Keratinocyte (primary cell): ENCODE data around the gene F8A2. TPM values are rescaled to one million over a fixed set of nuclear protein-coding genes. Genes with fewer than 3 reads are reported as not detected.
"Not testable (repeated sequence)": the region's sequence is repeated elsewhere in the genome, so short reads cannot be mapped to it uniquely, and the experiment has no call there.

Source experiments
- DNase-seq: peaks from one replicate; pipeline ENCODE4 v3.0.0-alpha.2; 2011; ENCODE audit warnings: low read depth, missing footprints, low spot score
- FAIRE-seq: peaks from 2 replicates; lab custom pipeline; 2011; peaks lifted over from hg19 to GRCh38; lab: Jason Lieb, UNC
- H2AFZ ChIP-seq: 2 replicates; pipeline ENCODE4 v1.6.0; 2012; ENCODE audit warnings: low read length, control low read depth, inconsistent platforms; ENCODE audit not compliant: control insufficient read depth
- H3K27ac ChIP-seq: 2 replicates; pipeline ENCODE4 v1.5.1; 2011; ENCODE audit warnings: low read length; ENCODE audit not compliant: control insufficient read depth, insufficient read depth
- H3K27me3 ChIP-seq: 3 replicates; pipeline ENCODE4 v1.6.0; 2011; ENCODE audit warnings: low read length; ENCODE audit not compliant: control insufficient read depth, insufficient read depth; ENCODE audit errors: extremely low read depth
- H3K36me3 ChIP-seq, 2 experiments: 2 replicates in 1 of 2; 3 replicates in 1 of 2; pipeline ENCODE4 v1.5.1; 2011; ENCODE audit warnings: low read length in 2 of 2, mild to moderate bottlenecking in 1 of 2; ENCODE audit not compliant: control insufficient read depth in 2 of 2, insufficient read depth in 2 of 2; ENCODE audit errors: extremely low read depth in 1 of 2
- H3K4me1 ChIP-seq: 3 replicates; pipeline ENCODE4 v1.5.1; 2011; ENCODE audit warnings: low read length; ENCODE audit not compliant: control insufficient read depth, insufficient read depth; ENCODE audit errors: extremely low read depth
- H3K4me2 ChIP-seq: 3 replicates; pipeline ENCODE4 v1.6.0; 2011; ENCODE audit warnings: low read depth, low read length; ENCODE audit not compliant: control insufficient read depth, insufficient read depth; ENCODE audit errors: extremely low read depth
- H3K4me3 ChIP-seq, 3 experiments: fragments of 200-600 bp in 1 of 3; sonication (generic) in 1 of 3; 2 replicates in 2 of 3; 3 replicates in 1 of 3; pipeline ENCODE4 v1.5.1; 2011 to 2016; ENCODE audit warnings: low read length in 3 of 3, mild to moderate bottlenecking in 3 of 3, control low read depth in 2 of 3, inconsistent platforms in 1 of 3, low read depth in 1 of 3, mixed read lengths in 1 of 3, mixed run types in 1 of 3, moderate library complexity in 1 of 3; ENCODE audit not compliant: control insufficient read depth in 2 of 3, insufficient read depth in 2 of 3; ENCODE audit errors: extremely low read depth in 1 of 3
- H3K79me2 ChIP-seq: 2 replicates; pipeline ENCODE4 v1.6.0; 2012; ENCODE audit warnings: low read length; ENCODE audit not compliant: control insufficient read depth, insufficient read depth
- H3K9ac ChIP-seq: 3 replicates; pipeline ENCODE4 v1.6.0; 2011; ENCODE audit warnings: low read length; ENCODE audit not compliant: control insufficient read depth, insufficient read depth; ENCODE audit errors: extremely low read depth
- H3K9me1 ChIP-seq: 3 replicates; pipeline ENCODE4 v1.6.0; 2011; ENCODE audit warnings: low read length; ENCODE audit not compliant: control insufficient read depth, insufficient read depth; ENCODE audit errors: extremely low read depth
- H3K9me3 ChIP-seq: 2 replicates; pipeline ENCODE4 v1.5.1; 2012; ENCODE audit warnings: low read depth, low read length; ENCODE audit not compliant: control insufficient read depth
- H4K20me1 ChIP-seq: 3 replicates; pipeline ENCODE4 v1.6.0; 2011; ENCODE audit warnings: low read length; ENCODE audit not compliant: control insufficient read depth, insufficient read depth; ENCODE audit errors: extremely low read depth
- EZH2 ChIP-seq: IDR thresholded peaks from one replicate; pipeline ENCODE4 v1.6.1; 2012; ENCODE audit warnings: inconsistent platforms, mild to moderate bottlenecking, low read length, moderate library complexity
- dilution Hi-C: fragments of 300-500 bp; cut with MboI; formaldehyde crosslinking; loops from one replicate; pipeline ENCODE4 v1.7.0; 2020; ENCODE audit warnings: low sequenced_read_pairs; ENCODE audit not compliant: extremely low pct_ligation_motif_present
- polyA plus RNA-seq, 5 experiments: library from polyadenylated mRNA; depleted of rRNA in 3 of 5; stranded (reverse) in 3 of 5; stranded (forward) in 1 of 5; unstranded in 1 of 5; fragments of >200 nt; gene quantifications; 1 replicate in 1 of 5; 2 replicates in 3 of 5; 3 replicates in 1 of 5; pipeline versions ENCODE4 v1.2.1 to v1.2.3, GENCODE V29; 2011 to 2012; ENCODE audit warnings: missing spikeins in 2 of 5, low read depth in 1 of 5, low replicate concordance in 1 of 5
- TF ChIP-seq, protein P1 (sequence below), 3 experiments: IDR thresholded peaks in 1 of 3; conservative IDR thresholded peaks in 1 of 3; optimal IDR thresholded peaks in 1 of 3; 2 replicates in 2 of 3; 3 replicates in 1 of 3; pipeline versions ENCODE3 to v1.5.1; 2011; ENCODE audit warnings: low read length in 3 of 3, mild to moderate bottlenecking in 3 of 3, moderate library complexity in 2 of 3, control low read depth in 1 of 3, inconsistent platforms in 1 of 3; ENCODE audit not compliant: insufficient read depth in 2 of 3; ENCODE audit errors: extremely low read depth in 1 of 3

The F8A2 gene
- polyA plus RNA-seq, 1 donor (not counting 4 experiments of a cell fraction or from before 2014, with no cell fraction given): not detected

DNA sequence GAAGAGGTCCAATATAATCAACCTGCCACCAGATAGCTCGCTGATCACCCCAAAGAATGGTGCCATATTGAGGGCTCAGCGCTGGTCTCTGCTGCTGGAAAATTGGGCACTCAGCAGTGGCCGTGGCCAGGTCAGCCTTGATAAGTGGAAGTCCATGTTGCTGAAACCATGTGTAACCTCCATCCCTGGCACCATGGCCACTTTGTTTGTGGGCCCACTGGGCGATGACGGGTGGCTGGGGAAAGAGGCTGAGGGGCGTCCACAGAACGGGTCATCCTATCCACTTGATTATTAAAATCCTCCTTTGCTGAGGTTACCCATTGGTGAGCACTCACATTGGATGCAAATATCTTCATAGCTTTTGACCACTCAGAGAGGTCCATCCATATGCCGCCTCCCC is 7.7 kb downstream of the F8A2 start:
- Histone ChIP-seq H2AFZ (no peak overlapping the region), H3K9ac (no peak overlapping the region), H3K79me2 (no peaks in the 10 kb centered on the region), H3K36me3 (no peaks in the 10 kb centered on the region), H4K20me1 (no peaks in the 10 kb centered on the region), H3K4me2 (no peak overlapping the region), H3K27me3 (no peaks in the 10 kb centered on the region), H3K9me1 (no peaks in the 10 kb centered on the region), H3K4me1 (no peaks in the 10 kb centered on the region), H3K27ac (no peak overlapping the region), H3K4me3 (no peak overlapping the region), H3K9me3 (no peaks in the 10 kb centered on the region)
- TF ChIP-seq, protein P1, sequence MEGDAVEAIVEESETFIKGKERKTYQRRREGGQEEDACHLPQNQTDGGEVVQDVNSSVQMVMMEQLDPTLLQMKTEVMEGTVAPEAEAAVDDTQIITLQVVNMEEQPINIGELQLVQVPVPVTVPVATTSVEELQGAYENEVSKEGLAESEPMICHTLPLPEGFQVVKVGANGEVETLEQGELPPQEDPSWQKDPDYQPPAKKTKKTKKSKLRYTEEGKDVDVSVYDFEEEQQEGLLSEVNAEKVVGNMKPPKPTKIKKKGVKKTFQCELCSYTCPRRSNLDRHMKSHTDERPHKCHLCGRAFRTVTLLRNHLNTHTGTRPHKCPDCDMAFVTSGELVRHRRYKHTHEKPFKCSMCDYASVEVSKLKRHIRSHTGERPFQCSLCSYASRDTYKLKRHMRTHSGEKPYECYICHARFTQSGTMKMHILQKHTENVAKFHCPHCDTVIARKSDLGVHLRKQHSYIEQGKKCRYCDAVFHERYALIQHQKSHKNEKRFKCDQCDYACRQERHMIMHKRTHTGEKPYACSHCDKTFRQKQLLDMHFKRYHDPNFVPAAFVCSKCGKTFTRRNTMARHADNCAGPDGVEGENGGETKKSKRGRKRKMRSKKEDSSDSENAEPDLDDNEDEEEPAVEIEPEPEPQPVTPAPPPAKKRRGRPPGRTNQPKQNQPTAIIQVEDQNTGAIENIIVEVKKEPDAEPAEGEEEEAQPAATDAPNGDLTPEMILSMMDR (optimal IDR thresholded peaks at IDR 0.05 in 1 of 3, IDR thresholded peaks at IDR 0.05 in 1 of 3, conservative IDR thresholded peaks at IDR 0.05 in 1 of 3; ENCODE audit: extremely low read depth in 1 of 3, insufficient read depth in 2 of 3, low read length in 3 of 3): no peak
- no peak for TF ChIP-seq EZH2
- dilution Hi-C loops: no loop called here
- FAIRE-seq (no peak), DNase-seq (no peak)

DNA sequence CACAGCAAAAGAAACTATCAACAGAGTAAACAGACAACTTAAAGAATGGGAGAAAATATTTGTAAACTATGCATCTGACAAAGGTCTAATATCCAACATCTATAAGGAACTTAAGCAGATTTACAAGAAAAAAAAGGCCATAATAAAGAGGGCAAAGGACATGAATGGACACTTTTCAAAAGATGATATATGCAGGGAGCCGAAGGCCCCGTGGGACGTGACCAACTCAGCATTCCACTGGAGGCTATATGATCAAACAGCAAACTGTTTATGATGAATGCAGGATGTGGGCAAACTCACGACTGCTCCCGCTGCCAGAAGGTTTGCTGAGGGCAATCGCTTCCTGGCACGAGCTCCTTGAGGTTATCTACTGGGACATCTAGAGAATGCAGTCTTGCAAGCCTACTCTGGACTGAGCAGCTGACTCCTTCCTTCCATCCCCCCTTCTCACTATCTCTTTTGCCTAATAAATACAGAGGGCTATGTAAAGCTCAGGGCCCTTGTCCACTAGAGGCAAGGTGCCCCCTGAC is 12.9 kb downstream of the F8A2 start:
- H3K9ac ChIP-seq, H2AFZ ChIP-seq, H3K4me1 ChIP-seq, H3K27ac ChIP-seq, H3K79me2 ChIP-seq, H4K20me1 ChIP-seq, H3K9me3 ChIP-seq, FAIRE-seq, H3K4me3 ChIP-seq, H3K4me2 ChIP-seq, dilution Hi-C loops, H3K36me3 ChIP-seq, H3K27me3 ChIP-seq, H3K9me1 ChIP-seq, DNase-seq: not testable (repeated sequence)

DNA sequence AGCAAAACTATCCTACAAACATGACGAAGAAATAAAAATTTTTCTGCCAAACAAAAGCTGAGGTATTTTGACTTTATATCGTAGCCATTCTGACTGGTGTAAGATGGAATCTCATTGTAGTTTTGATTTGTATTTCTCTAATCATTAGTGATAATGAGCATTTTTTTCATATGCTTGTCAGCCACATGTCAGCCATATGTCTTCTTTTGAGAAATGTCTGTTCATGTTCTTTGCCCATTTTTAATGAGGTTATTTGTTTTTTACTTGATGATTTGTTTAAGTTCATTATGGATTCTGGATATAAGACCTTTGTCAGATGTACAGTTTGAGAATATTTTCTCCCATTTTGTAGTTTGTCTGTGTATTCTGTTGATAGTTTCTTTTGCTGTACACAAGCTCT is 24.5 kb downstream of the F8A2 start:
- no peak for FAIRE-seq
- no peaks in the 10 kb centered on the region for H3K4me1 ChIP-seq
- H3K9me3 ChIP-seq: no peaks in the 10 kb centered on the region
- no peak overlapping the region for H3K4me3 ChIP-seq
- H4K20me1 ChIP-seq: no peaks in the 10 kb centered on the region
- no peak overlapping the region for H3K9ac ChIP-seq
- no peak overlapping the region for H3K4me2 ChIP-seq
- H3K36me3 ChIP-seq: no peaks in the 10 kb centered on the region
- no peak overlapping the region for H2AFZ ChIP-seq
- no peak overlapping the region for H3K27ac ChIP-seq
- no peaks in the 10 kb centered on the region for H3K27me3 ChIP-seq
- no peaks in the 10 kb centered on the region for H3K79me2 ChIP-seq
- dilution Hi-C loops: no loop called here
- no peak for DNase-seq
- H3K9me1 ChIP-seq: no peaks in the 10 kb centered on the region
- TF ChIP-seq, protein P1 (optimal IDR thresholded peaks at IDR 0.05 in 1 of 3, IDR thresholded peaks at IDR 0.05 in 1 of 3, conservative IDR thresholded peaks at IDR 0.05 in 1 of 3; ENCODE audit: extremely low read depth in 1 of 3, insufficient read depth in 2 of 3, low read length in 3 of 3): no peak
- TF ChIP-seq EZH2: no peak
